Measurements from ENCODE around the gene RRBP1.

Gene RRBP1

GRCh38 chr20:17721802-17722486 lies 39.9 kb upstream of the RRBP1 start:
- Histone ChIP-seq H3K27me3 (ENCODE audit: insufficient read depth, poor library complexity, severe bottlenecking) (no peaks in the 10 kb centered on the region), H3K4me1 (ENCODE audit: insufficient read depth, poor library complexity, severe bottlenecking) (no peaks in the 10 kb centered on the region), H3K9me3 (ENCODE audit: severe bottlenecking) (no peaks in the 10 kb centered on the region), H3K27ac (ENCODE audit: poor library complexity, severe bottlenecking) (no peak overlapping the region), H3K4me3 (ENCODE audit: severe bottlenecking) (no peak overlapping the region), H3K36me3 (ENCODE audit: low read depth) (no peaks in the 10 kb centered on the region)
- peak; percentile 19 for TF ChIP-seq CTCF (IDR thresholded peaks at IDR 0.05; ENCODE audit: poor library complexity, severe bottlenecking)
- ATAC-seq (ENCODE audit: low read depth): no peak
- no peak for DNase-seq (ENCODE audit: low spot score)

- Histone ChIP-seq H3K27me3 (ENCODE audit: insufficient read depth, poor library complexity, severe bottlenecking) (no peaks in the 10 kb centered on the region), H3K27ac (ENCODE audit: poor library complexity, severe bottlenecking) (no peak overlapping the region), H3K4me1 (ENCODE audit: insufficient read depth, poor library complexity, severe bottlenecking) (no peaks in the 10 kb centered on the region), H3K36me3 (ENCODE audit: low read depth) (no peaks in the 10 kb centered on the region), H3K9me3 (ENCODE audit: severe bottlenecking) (no peaks in the 10 kb centered on the region), H3K4me3 (ENCODE audit: severe bottlenecking) (no peak overlapping the region)
- ATAC-seq (ENCODE audit: low read depth): no peak
- DNase-seq (ENCODE audit: low spot score): no peak
- TF ChIP-seq CTCF (IDR thresholded peaks at IDR 0.05; ENCODE audit: poor library complexity, severe bottlenecking): no peak
Observed at GRCh38 chr20:17720755-17721154, 38.7 kb upstream of the RRBP1 start.

GRCh38 chr20:17716331-17716730 lies 34.3 kb upstream of the RRBP1 start:
- Histone ChIP-seq H3K27me3 (ENCODE audit: insufficient read depth, poor library complexity, severe bottlenecking) (no peaks in the 10 kb centered on the region), H3K4me1 (ENCODE audit: insufficient read depth, poor library complexity, severe bottlenecking) (no peaks in the 10 kb centered on the region), H3K27ac (ENCODE audit: poor library complexity, severe bottlenecking) (no peak overlapping the region), H3K36me3 (ENCODE audit: low read depth) (no peaks in the 10 kb centered on the region), H3K9me3 (ENCODE audit: severe bottlenecking) (no peaks in the 10 kb centered on the region), H3K4me3 (ENCODE audit: severe bottlenecking) (no peak overlapping the region)
- ATAC-seq (ENCODE audit: low read depth) (no peak), DNase-seq (ENCODE audit: low spot score) (no peak)
- TF ChIP-seq CTCF (IDR thresholded peaks at IDR 0.05; ENCODE audit: poor library complexity, severe bottlenecking): no peak

- no peaks in the 10 kb centered on the region for H3K36me3 ChIP-seq (ENCODE audit: low read depth)
- no peak for DNase-seq (ENCODE audit: low spot score)
- no peak for ATAC-seq (ENCODE audit: low read depth)
- no peaks in the 10 kb centered on the region for H3K27me3 ChIP-seq (ENCODE audit: insufficient read depth, poor library complexity, severe bottlenecking)
- TF ChIP-seq CTCF (IDR thresholded peaks at IDR 0.05; ENCODE audit: poor library complexity, severe bottlenecking): no peak
- no peak overlapping the region for H3K27ac ChIP-seq (ENCODE audit: poor library complexity, severe bottlenecking)
- no peak overlapping the region for H3K4me3 ChIP-seq (ENCODE audit: severe bottlenecking)
- H3K4me1 ChIP-seq (ENCODE audit: insufficient read depth, poor library complexity, severe bottlenecking): no peaks in the 10 kb centered on the region
- H3K9me3 ChIP-seq (ENCODE audit: severe bottlenecking): no peaks in the 10 kb centered on the region
Observed at GRCh38 chr20:17715075-17715474, 33.0 kb upstream of the RRBP1 start.

- Histone ChIP-seq H3K27me3 (ENCODE audit: insufficient read depth, poor library complexity, severe bottlenecking) (no peaks in the 10 kb centered on the region), H3K27ac (ENCODE audit: poor library complexity, severe bottlenecking) (no peak overlapping the region), H3K4me3 (ENCODE audit: severe bottlenecking) (no peak overlapping the region), H3K36me3 (ENCODE audit: low read depth) (no peaks in the 10 kb centered on the region), H3K9me3 (ENCODE audit: severe bottlenecking) (no peaks in the 10 kb centered on the region), H3K4me1 (ENCODE audit: insufficient read depth, poor library complexity, severe bottlenecking) (no peaks in the 10 kb centered on the region)
- ATAC-seq (ENCODE audit: low read depth) (no peak), DNase-seq (ENCODE audit: low spot score) (no peak)
- no peak for TF ChIP-seq CTCF (IDR thresholded peaks at IDR 0.05; ENCODE audit: poor library complexity, severe bottlenecking)
Observed at GRCh38 chr20:17714597-17714996, 32.6 kb upstream of the RRBP1 start.
